ENCODE results near the gene PFKFB4.

PFKFB4 gene

DNA sequence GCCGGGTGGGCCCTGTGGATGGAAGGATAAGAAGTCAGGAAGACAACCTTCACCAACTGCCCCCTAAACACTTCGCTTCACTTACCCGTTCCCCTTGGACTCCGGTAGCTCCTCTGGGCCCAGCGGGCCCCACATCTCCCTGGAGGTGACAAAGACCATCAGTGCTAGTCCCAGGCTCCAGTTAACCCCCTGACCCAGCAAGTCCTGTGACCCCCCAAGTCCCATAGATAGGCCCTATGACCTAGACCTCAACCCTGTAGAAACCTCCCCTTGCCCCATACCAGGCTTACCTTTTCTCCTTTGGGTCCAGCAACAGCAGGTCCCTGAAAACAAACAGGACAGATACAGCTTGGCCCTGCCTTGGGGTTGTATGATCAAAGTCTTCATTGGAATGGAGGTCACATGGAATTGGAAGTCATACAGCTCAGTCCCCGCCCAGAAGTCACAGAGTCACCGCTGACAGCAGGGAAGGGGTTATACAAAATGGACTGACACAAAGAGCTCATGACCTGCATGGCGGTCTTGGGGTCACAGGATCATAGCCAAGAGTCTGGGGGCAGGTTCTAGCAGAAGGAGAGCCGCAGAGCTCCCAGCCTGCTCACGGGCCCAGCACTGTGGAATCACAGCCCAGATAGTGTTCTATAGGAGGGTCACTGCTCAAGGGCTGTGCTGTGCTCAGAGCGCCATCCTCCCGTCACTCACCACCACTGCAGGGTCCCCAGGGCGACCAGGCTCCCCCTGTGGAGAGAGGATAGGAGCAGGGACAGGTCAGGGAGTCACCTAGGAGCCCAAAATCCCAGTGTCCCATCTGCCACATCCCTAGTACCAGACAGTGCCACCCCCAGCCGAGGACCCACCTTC, 25.2 kb upstream of the PFKFB4 start:
- DNase-seq = no peak

DNA sequence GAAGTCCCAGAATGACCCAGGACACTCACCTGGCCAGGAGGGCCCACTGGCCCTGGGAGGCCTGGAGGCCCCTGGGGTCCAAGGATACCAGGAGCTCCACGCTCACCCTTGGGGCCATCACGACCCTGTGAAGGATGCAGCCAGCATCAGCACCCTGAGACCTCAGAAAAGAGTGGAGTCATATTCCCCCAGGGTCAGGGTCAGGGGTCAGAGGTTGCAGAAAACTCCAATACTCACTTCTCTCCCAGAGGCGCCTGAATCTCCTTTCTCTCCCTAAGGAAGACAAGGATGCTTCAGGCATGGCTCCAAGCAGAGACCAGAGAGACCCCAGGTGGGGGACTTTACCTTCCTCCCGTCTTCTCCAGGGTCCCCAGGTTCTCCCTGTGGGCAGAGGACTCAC, 20.0 kb upstream of the PFKFB4 start:
- DNase-seq = no peak

DNA sequence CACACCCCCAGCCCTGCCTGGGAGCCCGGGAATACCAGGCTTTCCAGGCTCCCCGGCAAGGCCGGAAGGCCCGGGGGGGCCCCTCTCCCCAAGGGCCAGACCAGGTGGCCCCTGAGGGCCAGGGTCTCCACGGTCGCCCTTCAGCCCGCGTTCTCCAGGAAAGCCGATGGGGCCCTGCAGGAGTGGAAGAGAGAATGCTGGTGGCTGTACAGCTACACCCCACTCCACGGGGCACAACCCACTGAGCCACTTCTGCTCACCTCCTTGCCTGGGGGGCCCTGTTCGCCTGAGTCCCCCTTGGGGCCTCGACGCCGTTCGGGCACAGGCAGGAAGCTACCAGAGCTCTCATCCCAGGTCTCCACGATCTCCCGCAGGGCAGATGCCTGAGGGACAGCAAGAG, 18.8 kb upstream of the PFKFB4 start:
- DNase-seq = no peak

DNA sequence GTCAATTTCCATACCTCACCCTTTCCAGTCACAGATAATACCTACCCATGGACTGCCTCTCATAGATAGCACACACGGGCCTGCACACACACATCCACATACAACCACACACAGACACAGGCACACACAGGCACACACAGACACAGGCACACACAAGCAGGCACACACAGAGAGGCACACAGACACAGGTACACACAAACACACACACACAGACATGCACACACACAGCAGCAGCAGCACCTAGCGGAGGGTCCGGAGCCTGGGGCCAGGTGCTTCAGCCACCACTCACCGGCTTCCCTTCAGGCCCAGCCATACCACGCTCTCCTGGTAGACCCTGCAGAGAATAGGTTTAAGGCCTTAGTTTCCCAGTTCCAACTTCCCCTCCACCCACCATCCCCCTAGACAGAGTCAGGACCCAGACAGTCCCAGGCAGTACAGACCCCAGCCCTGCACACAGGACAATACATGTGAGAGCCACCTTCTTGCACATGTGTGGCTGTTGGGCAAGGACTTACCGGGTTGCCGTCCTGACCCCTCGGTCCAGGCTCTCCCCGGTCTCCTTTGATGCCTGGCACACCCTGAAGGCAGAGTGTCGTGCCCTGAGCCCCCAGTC, 17.5 kb upstream of the PFKFB4 start:
- DNase-seq = no peak

DNA sequence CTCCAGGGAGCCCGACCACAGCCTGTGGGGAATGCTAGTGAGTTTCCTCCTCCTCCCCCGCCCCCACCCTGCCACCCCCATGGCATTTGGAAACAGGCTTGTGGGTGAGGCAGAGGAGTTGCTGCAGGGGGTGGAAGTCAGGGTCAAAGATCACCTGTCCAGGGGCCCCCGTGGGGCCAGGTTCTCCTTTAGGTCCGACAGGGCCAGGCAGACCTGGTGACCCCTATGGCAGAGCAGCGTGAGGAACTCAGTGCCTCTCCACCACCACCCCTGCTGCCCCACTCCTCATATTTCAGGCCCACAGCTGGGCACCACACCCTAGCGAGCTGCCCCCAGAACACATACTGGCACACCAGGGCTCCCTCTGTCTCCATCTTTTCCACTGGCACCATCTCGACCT, 15.9 kb upstream of the PFKFB4 start:
- no peak for DNase-seq

DNA sequence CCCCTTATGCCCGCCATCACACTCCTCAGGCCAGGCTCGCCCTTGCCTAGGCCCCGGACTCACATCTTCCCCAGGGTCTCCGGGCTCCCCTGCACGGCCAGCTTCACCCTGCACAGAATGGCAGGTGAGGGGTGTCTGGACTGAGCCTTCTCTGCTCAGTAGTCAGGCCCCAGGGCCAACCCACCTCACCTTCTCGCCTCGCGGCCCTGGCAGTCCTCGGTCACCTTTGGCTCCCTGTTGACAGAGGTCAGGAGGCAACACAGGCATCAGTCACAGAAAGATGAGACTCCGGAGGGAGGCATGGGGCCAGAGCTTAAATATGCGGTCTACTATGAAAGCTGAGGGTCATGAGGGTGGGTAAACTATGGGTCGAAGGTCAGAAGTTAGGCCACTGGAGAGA, 15.3 kb upstream of the PFKFB4 start:
- no peak for DNase-seq

DNA sequence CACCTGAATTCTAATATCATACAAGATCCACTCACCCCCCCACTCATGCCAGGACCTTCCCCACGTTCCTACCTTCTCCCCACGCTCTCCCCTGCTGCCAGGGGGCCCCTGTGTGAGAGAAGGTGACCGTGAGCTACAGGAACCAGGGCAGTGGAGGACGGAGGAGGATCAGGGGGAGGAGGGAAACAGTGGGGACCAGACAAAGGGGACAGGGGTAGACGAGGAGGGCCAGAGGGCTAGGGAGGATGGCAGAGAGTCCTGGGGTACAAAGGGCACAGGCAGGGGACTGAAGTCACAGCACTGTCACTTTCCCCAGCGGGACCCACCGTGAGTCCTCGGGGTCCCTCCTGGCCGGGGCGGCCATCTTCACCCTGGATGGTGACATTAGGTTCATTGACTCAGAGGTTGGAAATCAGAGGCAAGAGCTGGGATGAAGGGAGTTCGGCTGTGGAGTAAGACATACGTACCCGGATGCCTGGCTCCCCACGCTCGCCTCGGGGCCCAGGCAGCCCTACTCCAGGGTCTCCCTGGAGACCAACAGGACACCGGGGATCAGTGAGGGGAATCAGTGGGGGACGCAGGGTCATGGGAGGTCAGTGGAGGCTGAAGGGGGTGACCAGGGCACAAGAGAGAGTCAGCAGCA, 13.3 kb upstream of the PFKFB4 start:
- DNase-seq = no peak

DNA sequence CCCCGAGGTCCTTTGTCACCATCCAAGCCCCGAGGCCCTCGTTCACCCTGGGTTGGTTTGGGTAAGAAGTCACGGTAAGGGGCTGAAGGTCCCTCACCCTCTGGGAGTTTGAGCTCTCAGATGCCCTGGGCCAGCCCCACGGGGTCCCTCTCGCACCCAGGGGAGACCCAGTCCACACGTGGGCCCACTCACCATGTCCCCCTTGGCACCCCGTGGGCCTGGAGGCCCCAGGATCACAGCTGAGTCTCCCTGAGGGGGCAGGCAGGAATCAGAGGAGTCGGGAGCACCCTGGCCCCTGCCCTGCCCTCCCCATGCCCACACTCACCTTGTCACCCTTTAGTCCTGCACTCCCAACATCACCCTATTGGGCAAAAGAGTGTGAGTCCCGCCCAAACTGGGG, 12.8 kb upstream of the PFKFB4 start:
- DNase-seq = no peak

DNA sequence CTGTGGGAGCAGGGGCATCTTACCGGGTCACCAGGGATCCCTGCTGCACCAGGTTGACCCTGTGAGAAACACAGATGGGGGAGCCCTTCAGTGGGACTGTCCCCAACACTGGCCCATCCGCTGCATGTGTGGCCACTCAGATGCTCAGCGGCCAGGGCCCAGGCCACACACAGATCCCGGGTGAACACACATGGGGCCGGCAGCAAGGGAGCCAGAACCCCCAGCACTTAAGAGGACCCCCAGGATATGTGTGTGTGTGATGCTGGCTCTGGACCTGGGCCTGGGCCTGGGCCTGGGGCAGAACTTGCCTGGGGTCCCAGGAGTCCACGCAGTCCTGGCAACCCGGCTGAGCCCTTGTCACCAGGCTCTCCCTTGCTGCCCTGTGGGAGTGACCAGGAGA, 11.9 kb upstream of the PFKFB4 start:
- DNase-seq = no peak

DNA sequence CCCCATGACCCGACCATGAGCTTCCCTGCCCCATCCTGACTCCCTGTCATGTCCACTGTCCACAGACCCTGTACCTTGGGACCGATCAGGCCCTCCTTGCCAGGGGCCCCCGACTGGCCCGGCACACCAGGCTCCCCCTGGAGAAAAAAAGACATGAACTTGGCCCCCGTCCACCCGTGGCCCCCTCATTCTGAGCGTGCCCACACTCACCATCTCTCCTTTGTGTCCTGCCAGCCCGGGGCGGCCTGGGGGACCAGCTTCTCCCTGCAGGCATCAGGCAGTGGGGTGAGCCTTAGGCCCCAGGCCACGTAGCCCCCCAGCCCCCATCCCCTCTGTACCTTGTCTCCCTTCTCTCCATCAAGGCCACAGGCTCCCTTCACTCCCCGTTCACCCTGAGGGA, 10.9 kb upstream of the PFKFB4 start:
- DNase-seq = no peak

DNA sequence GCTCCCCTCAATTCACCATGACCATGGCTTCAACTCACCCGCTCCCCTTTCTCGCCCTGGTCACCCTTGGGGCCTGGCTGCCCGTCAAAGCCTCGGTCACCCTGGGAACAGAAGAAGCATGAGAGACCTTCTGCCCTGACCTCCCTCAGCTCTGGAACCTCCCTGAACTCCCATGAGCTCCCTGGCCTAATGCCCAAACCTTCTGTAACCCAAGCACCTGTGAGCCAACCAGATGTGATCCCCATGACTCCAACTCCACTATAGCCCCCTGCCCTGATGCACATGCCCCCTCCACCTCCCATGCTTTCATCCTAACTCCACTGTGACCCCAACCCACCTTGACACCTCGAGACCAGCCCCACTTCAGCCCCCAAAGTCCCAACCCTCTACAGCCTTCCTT, 10.5 kb upstream of the PFKFB4 start:
- DNase-seq = no peak

DNA sequence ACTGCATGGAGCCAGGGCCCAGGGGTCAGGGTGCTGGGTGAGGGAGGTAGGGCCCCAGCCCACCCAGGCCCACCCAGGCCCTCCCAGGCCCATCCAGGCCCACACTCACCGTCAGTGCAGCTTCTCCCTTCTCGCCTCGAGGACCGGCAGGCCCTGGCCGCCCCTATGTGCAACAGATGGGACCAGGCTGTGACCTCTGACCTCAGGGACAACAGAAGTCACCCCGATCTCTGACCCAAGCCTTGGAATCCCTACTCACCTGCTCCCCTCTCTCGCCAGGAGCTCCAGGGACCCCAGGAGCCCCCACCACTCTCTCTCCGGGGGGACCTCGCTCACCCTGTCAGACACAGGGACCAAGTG, 9.8 kb upstream of the PFKFB4 start:
- no peak for DNase-seq

DNA sequence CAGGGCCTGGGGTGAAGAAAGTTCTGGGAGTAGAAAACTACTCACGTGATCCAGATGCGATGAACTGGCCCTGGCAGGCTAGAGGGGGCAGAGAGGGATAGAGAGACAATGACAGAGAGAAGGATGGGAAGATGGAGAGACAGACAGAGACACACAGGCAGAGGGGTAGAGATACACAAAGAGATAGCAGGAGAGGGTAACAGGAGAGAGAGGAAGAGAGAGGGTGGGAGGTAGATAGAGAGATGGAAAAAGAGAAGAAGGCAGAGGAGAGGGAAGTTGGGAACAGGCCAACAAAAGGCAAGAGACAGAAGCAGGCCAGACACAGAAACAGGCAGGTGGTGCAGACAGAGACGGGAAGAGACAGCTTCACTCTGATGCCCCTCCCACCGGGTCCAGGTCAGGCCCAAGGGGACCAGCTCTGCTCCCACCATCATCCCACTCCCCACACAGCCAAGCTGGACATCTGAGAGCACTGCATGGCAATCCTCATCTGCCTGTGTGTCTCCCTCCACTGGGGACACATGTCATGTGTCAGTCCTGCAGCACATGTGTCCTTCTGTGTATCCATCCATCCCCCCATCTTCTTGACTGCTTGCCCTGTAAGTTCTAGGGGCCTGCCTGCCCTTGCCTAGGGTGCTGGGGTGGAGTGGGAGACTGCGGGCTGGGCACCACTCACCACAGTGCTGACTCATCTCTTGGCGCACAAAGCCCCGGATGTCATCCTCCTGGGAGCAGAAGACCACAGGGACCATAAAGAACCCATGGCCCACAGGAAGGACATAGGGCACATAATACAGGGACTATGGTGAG, 9.2 kb upstream of the PFKFB4 start:
- DNase-seq = no peak

DNA sequence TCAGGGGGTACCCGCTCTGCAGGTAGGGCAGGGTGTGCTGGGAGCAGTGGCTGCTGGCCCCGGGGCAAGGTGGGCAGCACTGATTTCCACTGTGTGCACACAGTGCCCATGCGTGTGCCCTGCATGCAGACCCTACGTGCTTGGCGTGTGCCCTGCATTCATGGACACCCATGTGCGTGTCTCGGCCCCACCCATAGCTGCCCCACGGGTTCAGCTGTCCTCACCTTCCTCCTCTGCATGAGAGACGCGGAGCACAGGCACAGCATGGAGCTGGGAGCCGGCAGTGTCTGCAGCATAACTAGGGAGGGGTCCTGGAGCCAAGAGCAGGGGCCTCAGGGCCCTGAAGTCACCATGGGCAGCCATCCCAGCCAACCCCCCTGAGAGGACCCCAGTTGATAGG, 8.6 kb upstream of the PFKFB4 start:
- DNase-seq = no peak

DNA sequence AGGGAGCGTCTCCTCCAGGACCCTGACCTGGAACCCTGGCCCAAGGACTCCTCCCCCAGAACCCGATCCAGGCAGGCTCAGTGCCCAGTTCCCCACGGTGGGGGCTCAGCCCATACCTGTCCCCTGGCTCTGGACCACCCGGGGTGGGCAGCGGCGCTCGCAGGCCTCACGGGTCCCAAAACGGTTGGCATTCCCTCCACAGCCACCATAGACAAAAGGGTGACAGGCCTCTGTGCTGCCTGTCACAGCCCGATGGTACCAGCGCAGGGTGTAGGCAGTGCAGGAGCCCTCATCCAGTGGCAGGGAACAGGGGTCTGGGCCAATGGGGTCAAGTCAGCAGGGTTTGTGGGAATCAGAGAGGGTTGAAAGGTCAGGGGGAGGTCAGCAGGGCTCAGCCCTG, 8.1 kb upstream of the PFKFB4 start:
- DNase-seq = no peak

DNA sequence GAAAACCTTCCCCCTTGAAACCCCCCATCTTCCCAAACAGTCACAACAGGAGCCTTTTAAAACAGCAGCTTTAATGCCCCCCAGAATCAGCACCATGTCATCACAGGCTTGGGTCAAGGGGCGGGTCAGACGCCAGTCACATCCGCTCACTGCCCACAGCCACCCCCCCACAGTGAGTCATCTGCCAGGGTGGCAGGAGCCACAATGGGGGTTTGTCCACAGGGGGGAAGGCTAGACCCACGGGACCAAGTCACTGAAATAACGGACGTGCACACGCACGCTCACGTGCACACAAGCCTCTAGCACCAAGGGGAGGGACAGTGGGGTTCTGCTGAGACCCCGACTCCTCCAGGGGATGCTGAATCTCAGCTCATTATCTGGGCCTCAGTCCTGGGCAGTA, 7.4 kb upstream of the PFKFB4 start:
- DNase-seq = no peak

DNA sequence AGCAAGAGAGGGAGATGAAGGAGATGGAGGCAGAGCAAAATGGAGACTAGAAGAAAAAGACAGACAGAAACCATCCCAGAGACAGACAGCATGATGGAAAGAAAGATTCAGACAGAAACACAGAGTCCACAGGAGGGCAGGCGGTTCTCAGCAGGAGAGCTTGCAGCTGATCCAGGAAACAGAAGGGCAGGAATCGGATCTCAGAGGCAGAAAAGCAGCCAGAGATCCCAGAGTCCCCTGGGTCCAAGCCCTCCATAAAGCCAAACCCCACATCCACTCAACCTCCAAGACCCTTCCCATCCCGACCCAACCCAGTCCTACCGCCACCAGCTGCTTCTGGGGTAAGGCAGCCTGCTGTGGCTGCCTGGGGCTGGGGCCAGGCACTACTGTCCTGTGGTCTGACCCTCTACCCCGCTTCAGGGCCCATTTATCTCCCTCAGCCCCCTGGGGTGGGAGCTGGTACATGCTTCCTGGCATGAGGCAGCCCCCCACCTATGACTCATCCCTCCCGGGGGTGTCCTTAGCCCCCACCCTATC, 6.8 kb upstream of the PFKFB4 start, which contains the start of gene UCN2:
Gene UCN2, minus strand, starts transcription at position 400 of the 537 bp plus-strand sequence. CDS start 657 bp downstream, outside the sequence.
- DNase-seq = no peak

DNA sequence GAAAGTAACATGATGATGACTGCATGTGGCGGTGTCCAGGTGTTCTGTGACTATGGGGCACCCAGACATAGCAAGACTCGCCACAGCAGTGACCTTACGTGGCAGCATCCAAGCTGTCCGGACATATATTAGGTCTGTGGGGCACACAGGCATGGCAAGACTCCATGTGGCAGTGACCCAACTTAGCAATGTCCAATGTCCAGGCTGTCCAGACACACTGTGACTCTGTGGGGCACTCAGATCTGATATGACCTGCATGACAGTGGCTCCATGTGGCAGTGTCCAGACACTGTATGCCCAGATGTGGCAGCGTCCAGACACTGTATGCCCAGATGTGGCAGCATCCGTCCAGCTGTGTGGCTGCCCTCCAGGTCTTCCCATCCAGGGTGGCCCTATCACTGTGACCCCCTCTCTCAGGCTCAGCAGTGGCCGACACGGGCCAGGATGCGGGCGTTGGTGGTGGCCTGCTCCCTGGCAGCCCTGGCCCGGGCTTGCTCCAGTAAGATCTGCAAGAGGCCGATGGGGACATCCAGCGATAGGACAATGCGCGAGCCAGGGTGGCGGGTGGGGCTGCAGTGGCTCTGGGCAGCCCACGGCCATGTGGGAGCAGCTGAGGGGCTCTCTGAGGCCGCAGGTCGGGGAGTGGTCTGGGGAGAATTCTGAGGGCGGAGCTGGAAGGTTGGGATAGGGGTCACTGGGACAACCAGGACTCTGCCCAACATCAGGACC, 5.9 kb upstream of the PFKFB4 start:
- DNase-seq = no peak

DNA sequence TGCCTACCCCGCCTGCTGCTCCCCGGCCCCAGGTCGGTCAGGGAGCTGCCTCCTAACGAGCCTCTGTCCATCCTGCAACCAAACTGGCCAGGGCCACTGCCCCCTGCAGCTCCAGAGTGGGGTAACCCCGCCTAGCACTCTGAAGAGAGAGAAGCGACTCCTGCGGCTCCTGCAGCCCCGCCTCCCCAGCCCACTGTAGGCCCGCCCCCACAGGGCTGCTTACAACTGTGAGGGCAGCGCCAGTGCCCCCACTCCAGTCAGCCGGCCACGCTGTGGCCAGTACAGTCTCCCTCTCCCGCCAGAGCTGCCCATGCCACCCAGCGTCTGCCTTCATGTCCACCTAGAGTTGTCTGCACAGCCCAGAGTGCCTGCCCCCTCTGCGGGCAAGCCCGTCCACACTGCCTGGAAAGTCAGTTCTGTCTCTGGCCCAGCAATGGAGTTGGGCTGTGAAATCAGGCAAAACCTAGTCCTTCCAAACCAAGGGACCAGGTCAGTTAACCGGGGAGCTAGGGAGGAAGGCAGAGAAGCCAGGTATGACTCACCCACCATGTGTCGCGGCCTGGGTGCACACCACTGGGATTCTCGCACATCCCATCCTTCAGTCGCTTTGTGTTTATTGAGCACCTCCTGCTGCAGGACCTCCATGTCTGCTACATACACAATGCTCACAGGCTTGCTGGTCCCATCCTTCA, 4.6 kb upstream of the PFKFB4 start:
- DNase-seq = no peak

DNA sequence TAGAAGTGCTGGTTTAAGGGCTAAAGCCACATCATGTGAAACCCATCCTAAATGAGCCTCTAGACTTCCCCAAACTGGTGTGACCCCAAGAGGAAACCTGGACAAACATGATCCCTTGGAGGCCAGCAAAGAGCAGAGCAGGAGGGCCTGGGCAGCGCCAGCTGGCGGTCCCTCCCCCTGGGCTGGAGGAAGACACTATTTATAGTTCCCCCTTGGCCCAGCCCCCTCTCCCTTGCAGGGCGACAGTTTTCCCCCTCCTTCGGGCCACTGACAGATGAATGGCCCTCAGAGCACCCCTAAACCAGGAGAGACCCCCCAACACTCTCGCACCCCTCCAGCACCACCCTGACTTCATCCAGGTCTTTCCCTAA, 4.0 kb upstream of the PFKFB4 start:
- DNase-seq = no peak

DNA sequence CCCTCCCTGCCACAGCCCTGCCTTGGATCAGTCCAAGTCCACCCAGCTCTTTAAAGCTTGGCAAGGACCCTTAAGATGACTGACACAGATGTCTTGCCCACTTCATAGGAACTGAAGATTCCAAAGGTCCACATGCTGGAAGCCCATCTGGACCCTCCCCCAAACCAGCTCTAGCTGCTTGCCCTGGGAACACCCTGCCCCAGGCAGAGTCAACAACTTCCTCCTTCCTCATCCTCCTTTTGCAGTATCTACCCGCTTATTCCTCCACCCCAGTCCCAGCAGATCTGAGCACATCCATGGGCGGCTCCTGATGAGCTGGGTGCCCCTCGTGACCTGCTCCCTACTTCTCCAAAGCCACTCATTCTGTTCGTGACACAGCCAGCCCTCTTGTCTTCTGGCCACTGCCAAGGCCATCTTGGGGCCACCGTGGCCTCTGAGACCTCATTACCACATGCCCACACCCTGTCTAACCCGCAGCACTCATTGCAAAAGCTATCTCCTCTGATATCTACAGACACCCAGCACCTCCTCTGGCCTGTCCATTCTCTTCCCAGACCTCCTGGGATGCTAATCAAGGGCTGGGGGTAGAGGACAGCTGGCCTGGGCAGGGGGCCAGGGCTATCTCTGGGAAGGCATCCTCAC, 2.0 kb upstream of the PFKFB4 start:
- no peak for DNase-seq

Data from cortex of kidney (tissue), 1 donor.